ENCODE results near the gene RAD18. TPM values are rescaled to one million over a fixed set of nuclear protein-coding genes. Genes with fewer than 3 reads are reported as not detected.

Gene RAD18
- total RNA-seq, 3 donors from 2014 or later, result 10.2 to 16.1 (median 12.5) TPM

- ATAC-seq, result no peak
- DNase-seq, result no peak
- Histone ChIP-seq H3K36me3 (ENCODE audit: low read depth) (no peaks in the 10 kb centered on the region), H3K4me1 (ENCODE audit: low read depth) (no peaks in the 10 kb centered on the region), H3K4me3 (no peak overlapping the region), H3K9me3 (no peaks in the 10 kb centered on the region)
- intact Hi-C loops (cut with DNase I, micrococcal nuclease), result no loop called here
- TF ChIP-seq CTCF (IDR thresholded peaks at IDR 0.05), result no peak
Observed at GRCh38 chr3:8952130-8952529, 11.1 kb downstream of the RAD18 start.

GRCh38 chr3:8945890-8946600 lies 17.2 kb downstream of the RAD18 start:
- ATAC-seq, result no peak
- intact Hi-C loops (cut with DNase I, micrococcal nuclease), result no loop called here
- no peak for TF ChIP-seq CTCF (IDR thresholded peaks at IDR 0.05)
- Histone ChIP-seq H3K4me1 (ENCODE audit: low read depth) (no peaks in the 10 kb centered on the region), H3K9me3 (peaks cover 3% of the 10 kb centered on the region), H3K36me3 (ENCODE audit: low read depth) (no peaks in the 10 kb centered on the region), H3K4me3 (no peak overlapping the region)
- DNase-seq, result no peak

GRCh38 chr3:8942746-8943488 lies 20.4 kb downstream of the RAD18 start:
- no peaks in the 10 kb centered on the region for H3K36me3 ChIP-seq (ENCODE audit: low read depth)
- H3K4me3 ChIP-seq, result no peak overlapping the region
- intact Hi-C loops (cut with DNase I, micrococcal nuclease), result no loop called here
- ATAC-seq, result no peak
- TF ChIP-seq CTCF (IDR thresholded peaks at IDR 0.05), result no peak
- H3K9me3 ChIP-seq, result peaks cover 3% of the 10 kb centered on the region
- no peaks in the 10 kb centered on the region for H3K4me1 ChIP-seq (ENCODE audit: low read depth)
- no peak for DNase-seq

GRCh38 chr3:8942115-8942514 lies 21.2 kb downstream of the RAD18 start:
- TF ChIP-seq CTCF (IDR thresholded peaks at IDR 0.05), result no peak
- intact Hi-C loops (cut with DNase I, micrococcal nuclease), result no loop called here
- DNase-seq, result no peak
- Histone ChIP-seq H3K4me3 (no peak overlapping the region), H3K36me3 (ENCODE audit: low read depth) (no peaks in the 10 kb centered on the region), H3K9me3 (peaks cover 3% of the 10 kb centered on the region), H3K4me1 (ENCODE audit: low read depth) (no peaks in the 10 kb centered on the region)
- no peak for ATAC-seq

- Histone ChIP-seq H3K9me3 (no peaks in the 10 kb centered on the region), H3K4me3 (no peak overlapping the region), H3K4me1 (ENCODE audit: low read depth) (no peaks in the 10 kb centered on the region), H3K36me3 (ENCODE audit: low read depth) (no peaks in the 10 kb centered on the region)
- DNase-seq (no peak), ATAC-seq (no peak)
- intact Hi-C loops (cut with DNase I, micrococcal nuclease), result no loop called here
- no peak for TF ChIP-seq CTCF (IDR thresholded peaks at IDR 0.05)
Observed at GRCh38 chr3:8938021-8938420, 25.3 kb downstream of the RAD18 start.

All from mucosa of descending colon (tissue), 3 donors.